Erythroblast (primary cell): Measurements from ENCODE around the gene CCNG2.

Source experiments
- GATA1 ChIP-seq: IDR thresholded peaks from 2 replicates; pipeline ENCODE4 v1.6.1; 2011; ENCODE audit warnings: low read depth, mild to moderate bottlenecking, control low read depth, low read length, moderate library complexity
- POLR2A ChIP-seq: IDR thresholded peaks from 2 replicates; pipeline ENCODE4 v1.6.1; 2011; ENCODE audit warnings: mild to moderate bottlenecking, low read length

GRCh38 chr4:77110730-77111129 is 46.3 kb upstream of the CCNG2 start:
- no peak for TF ChIP-seq POLR2A
- TF ChIP-seq GATA1, result no peak
